ENCODE results near the gene TBXA2R.

The TBXA2R gene

DNA sequence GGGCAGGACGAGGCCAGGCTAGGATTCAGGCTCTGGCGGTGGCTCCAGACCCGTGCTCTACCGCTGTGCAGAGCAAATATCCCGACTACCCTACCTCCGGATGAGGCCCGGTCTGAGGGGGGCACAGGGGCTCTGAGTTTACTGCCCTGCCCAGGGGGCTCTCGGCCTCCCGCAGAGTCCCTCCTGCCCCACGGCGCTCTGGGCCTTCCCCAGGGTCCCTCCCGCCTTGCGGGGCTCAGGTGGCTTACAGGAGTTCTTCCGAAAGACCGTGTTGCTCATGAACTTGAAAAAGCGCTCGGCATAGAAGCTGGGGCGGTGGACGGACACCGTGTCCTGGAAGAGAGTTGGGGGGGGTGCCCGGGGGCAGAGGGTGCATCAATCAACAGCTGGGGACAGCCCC is 39.1 kb upstream of the TBXA2R start:
- TF ChIP-seq YY1 (IDR thresholded peaks at IDR 0.05; ENCODE audit: low read depth) (no peak), EP300 (IDR thresholded peaks at IDR 0.05; ENCODE audit: borderline replicate concordance) (no peak), TCF12 (IDR thresholded peaks at IDR 0.05; ENCODE audit: low read depth) (no peak)

DNA sequence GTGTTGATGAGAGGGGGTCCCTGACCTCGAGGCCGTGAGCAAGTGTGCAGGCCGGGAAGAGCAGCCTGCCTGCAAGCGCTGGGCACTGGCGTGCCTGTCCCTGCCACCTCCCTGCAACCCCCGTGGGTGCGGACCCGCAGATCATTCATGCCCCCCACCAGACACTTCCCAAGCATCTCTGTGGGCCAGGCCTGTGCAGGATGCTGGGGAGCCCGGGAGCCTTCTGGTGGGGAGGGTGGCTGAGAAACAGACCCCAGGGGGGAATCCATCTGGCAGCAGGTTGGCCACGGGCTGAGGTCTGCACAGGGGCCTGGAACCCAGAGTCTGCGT is 38.4 kb upstream of the TBXA2R start:
- no peak for TF ChIP-seq NFIC (IDR thresholded peaks at IDR 0.05)
- TF ChIP-seq EP300 (IDR thresholded peaks at IDR 0.05; ENCODE audit: borderline replicate concordance): no peak
- TF ChIP-seq, protein P1, sequence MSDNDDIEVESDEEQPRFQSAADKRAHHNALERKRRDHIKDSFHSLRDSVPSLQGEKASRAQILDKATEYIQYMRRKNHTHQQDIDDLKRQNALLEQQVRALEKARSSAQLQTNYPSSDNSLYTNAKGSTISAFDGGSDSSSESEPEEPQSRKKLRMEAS (IDR thresholded peaks at IDR 0.05): no peak
- TF ChIP-seq EGR1 (IDR thresholded peaks at IDR 0.05): no peak

DNA sequence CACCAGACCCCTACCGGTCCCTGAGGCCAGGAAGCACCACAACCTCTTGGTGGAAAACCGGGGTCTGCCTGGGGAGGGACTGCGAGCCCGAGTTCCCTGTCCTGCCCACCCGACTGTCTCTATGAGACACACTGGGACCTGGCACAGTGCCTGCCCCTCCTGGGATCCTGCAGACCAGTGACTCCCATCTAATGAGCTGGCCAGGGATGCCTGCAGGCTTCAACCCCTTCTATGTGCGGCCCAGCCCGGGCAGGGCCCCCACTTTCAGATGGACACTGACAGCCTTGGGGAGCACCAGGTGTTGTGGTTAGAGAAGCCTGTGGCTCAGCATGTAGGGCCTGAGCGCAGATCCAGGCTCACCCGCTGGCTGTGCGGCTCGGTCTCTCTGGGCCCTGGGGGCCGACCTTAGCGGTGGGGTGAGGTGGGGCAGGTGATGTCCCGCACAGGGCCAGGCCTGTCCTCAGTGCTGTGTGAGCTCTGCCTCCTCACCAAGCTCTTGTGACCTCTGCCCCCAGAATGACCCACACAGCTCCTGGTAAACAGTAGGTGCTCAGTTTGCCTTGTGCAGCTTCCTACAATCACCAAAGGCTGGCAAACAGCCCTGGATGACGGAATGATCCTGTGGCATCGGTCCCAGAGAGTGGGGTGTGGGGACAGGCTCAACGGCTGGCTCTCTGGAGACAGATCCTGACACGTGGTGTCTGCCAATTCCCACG is 37.8 kb upstream of the TBXA2R start:
- no peak for TF ChIP-seq RAD21 (IDR thresholded peaks at IDR 0.05; ENCODE audit: low read depth)
- TF ChIP-seq CEBPB (IDR thresholded peaks at IDR 0.05): no peak
- no peak for TF ChIP-seq YY1 (IDR thresholded peaks at IDR 0.05; ENCODE audit: low read depth)
- TF ChIP-seq ZBTB7A (IDR thresholded peaks at IDR 0.05; ENCODE audit: low read depth): no peak
- no peak for TF ChIP-seq NFIC (IDR thresholded peaks at IDR 0.05)
- TF ChIP-seq EP300 (IDR thresholded peaks at IDR 0.05; ENCODE audit: borderline replicate concordance): no peak
- no peak for TF ChIP-seq TAF1 (IDR thresholded peaks at IDR 0.05; ENCODE audit: low read depth)
- TF ChIP-seq, protein P1 (IDR thresholded peaks at IDR 0.05): no peak

DNA sequence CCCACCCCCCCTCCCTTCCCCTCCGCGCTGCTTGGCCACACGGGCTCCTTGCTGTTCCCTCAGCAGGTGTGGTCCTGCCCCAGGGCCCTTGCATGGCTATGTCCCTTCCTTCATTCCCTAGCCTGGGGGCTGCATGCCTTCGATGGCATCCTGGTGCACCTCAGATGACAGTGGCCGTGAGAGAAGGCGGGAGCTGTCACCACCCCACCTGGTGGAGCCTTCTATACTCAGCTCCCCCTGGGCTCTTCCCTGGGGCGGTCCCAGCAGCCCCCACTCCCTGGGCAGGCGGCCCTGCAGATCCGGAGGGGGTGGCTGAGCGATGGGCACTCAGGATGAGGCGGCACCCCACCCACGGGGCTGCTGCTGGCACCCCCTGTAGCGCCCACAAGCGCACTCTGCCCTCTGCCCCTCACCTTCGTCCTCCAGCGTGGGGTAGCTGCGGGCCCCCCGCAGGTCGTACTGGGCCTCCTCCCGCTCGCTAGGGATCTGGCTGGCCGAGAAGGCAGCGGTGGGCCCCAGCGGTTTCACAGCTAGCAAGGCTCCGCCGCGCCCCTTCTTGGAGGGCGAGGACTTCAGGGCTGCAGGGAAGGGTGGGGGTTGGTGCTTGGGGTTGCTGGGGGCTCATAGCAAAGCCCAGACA is 37.1 kb upstream of the TBXA2R start:
- TF ChIP-seq, protein P2, sequence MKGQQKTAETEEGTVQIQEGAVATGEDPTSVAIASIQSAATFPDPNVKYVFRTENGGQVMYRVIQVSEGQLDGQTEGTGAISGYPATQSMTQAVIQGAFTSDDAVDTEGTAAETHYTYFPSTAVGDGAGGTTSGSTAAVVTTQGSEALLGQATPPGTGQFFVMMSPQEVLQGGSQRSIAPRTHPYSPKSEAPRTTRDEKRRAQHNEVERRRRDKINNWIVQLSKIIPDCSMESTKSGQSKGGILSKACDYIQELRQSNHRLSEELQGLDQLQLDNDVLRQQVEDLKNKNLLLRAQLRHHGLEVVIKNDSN (IDR thresholded peaks at IDR 0.05): no peak
- TF ChIP-seq EGR1 (IDR thresholded peaks at IDR 0.05) (no peak), YY1 (IDR thresholded peaks at IDR 0.05; ENCODE audit: low read depth) (no peak), CEBPB (IDR thresholded peaks at IDR 0.05) (no peak), TAF1 (IDR thresholded peaks at IDR 0.05; ENCODE audit: low read depth) (no peak), TCF12 (IDR thresholded peaks at IDR 0.05; ENCODE audit: low read depth) (no peak)
- TF ChIP-seq, protein P1 (IDR thresholded peaks at IDR 0.05): no peak

DNA sequence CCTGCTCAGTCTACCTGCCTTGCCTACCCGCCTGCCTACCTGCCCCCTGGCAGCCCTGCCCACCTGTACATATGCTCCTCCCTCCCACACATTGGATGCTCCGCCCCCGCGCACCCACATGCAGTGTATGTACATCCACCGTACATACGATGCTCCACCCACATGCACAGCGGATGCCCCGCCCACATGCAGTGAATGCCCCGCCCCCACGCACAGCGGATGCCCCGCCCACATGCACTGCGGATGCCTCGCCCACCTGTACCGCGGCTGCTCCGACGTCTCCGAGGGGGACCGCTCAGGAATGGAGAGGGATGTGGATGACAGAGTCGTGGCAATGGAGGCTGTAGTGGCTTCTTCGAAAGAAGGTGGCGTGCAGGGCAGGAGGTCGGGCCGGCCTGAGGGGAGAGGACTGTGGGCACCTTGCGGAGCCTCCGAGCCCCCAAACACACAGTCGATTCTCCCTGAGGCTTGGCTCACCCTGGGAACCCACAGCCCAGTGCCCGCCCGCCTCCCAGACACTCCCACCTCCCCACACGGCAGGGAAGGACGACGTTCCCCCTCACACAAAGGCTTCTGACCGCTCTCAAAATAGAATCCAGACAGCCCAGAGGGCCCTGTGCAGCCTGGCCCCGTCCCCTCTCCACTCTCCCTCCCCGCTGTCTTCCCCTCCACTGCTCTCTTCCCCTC is 36.5 kb upstream of the TBXA2R start:
- TF ChIP-seq, protein P1 (IDR thresholded peaks at IDR 0.05): peak; percentile 61
- TF ChIP-seq NFIC (IDR thresholded peaks at IDR 0.05): no peak
- peak; percentile 52; the same call in 1 of the 2 replicates for TF ChIP-seq EGR1 (IDR thresholded peaks at IDR 0.05)

DNA sequence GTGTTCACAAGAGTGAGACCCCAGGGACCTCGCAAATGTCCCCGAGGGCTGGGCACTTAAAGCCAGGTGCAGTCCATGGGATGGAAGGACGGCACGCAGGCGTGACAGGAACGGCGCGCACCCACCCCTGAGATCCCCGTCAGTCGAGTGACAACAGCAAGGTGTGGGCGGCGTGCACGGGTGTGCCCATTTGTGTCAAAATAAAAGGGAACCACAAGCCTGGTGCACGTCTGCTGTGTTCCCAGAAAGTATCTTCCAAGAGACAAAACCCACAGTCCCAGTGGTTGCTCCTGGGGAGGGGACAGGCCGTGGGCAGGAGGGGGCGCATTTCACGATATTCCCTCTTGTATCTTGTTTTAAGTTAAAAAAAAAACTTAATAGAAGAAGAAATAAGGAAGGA is 35.6 kb upstream of the TBXA2R start:
- TF ChIP-seq TEAD4 (IDR thresholded peaks at IDR 0.05) (no peak), NFIC (IDR thresholded peaks at IDR 0.05) (no peak), CREB1 (IDR thresholded peaks at IDR 0.05; ENCODE audit: low read depth) (no peak), EP300 (IDR thresholded peaks at IDR 0.05; ENCODE audit: borderline replicate concordance) (no peak), CEBPB (IDR thresholded peaks at IDR 0.05) (no peak), TCF12 (IDR thresholded peaks at IDR 0.05; ENCODE audit: low read depth) (no peak), TAF1 (IDR thresholded peaks at IDR 0.05; ENCODE audit: low read depth) (no peak), RAD21 (IDR thresholded peaks at IDR 0.05; ENCODE audit: low read depth) (no peak), EGR1 (IDR thresholded peaks at IDR 0.05) (no peak), ZBTB7A (IDR thresholded peaks at IDR 0.05; ENCODE audit: low read depth) (no peak), YY1 (IDR thresholded peaks at IDR 0.05; ENCODE audit: low read depth) (no peak), FOXM1 (IDR thresholded peaks at IDR 0.05; ENCODE audit: borderline replicate concordance, low read depth) (no peak)
- TF ChIP-seq, protein P2 (IDR thresholded peaks at IDR 0.05): no peak
- TF ChIP-seq, protein P3, sequence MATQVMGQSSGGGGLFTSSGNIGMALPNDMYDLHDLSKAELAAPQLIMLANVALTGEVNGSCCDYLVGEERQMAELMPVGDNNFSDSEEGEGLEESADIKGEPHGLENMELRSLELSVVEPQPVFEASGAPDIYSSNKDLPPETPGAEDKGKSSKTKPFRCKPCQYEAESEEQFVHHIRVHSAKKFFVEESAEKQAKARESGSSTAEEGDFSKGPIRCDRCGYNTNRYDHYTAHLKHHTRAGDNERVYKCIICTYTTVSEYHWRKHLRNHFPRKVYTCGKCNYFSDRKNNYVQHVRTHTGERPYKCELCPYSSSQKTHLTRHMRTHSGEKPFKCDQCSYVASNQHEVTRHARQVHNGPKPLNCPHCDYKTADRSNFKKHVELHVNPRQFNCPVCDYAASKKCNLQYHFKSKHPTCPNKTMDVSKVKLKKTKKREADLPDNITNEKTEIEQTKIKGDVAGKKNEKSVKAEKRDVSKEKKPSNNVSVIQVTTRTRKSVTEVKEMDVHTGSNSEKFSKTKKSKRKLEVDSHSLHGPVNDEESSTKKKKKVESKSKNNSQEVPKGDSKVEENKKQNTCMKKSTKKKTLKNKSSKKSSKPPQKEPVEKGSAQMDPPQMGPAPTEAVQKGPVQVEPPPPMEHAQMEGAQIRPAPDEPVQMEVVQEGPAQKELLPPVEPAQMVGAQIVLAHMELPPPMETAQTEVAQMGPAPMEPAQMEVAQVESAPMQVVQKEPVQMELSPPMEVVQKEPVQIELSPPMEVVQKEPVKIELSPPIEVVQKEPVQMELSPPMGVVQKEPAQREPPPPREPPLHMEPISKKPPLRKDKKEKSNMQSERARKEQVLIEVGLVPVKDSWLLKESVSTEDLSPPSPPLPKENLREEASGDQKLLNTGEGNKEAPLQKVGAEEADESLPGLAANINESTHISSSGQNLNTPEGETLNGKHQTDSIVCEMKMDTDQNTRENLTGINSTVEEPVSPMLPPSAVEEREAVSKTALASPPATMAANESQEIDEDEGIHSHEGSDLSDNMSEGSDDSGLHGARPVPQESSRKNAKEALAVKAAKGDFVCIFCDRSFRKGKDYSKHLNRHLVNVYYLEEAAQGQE (IDR thresholded peaks at IDR 0.05; ENCODE audit: low read depth): no peak
- TF ChIP-seq, protein P1 (IDR thresholded peaks at IDR 0.05): no peak

Data from Ishikawa (cell line).